GM23338 (cell line): ENCODE results near the gene SART1. TPM values are rescaled to one million over a fixed set of nuclear protein-coding genes. Genes with fewer than 3 reads are reported as not detected.

Source experiments
- ATAC-seq: fragments of 200-7000 bp; cut with Tn5 transposase; 3 replicates; pipeline ENCODE4 v1.9.1; 2020
- DNase-seq: peaks from one replicate; pipeline ENCODE4 v3.0.0-alpha.2; 2015; ENCODE audit warnings: low spot score
- H2AFZ ChIP-seq: fragments of 200-600 bp; sonication (generic); 2 replicates; pipeline ENCODE4 v1.8.0; 2016; ENCODE audit warnings: antibody characterized with exemption, mild to moderate bottlenecking, moderate library complexity
- H3F3A ChIP-seq: fragments of 200-600 bp; sonication (generic); replicated peaks from 2 replicates; pipeline ENCODE4 v1.8.0; 2017; ENCODE audit warnings: antibody characterized with exemption, mixed run types, low read depth
- H3K27ac ChIP-seq: fragments of 200-600 bp; sonication (generic); 2 replicates; pipeline ENCODE4 v1.6.1; 2016; ENCODE audit warnings: low read depth
- H3K27me3 ChIP-seq: fragments of 200-600 bp; sonication (generic); 2 replicates; pipeline ENCODE4 v1.8.0; 2016; ENCODE audit warnings: mild to moderate bottlenecking, mixed run types, moderate library complexity; ENCODE audit not compliant: insufficient read depth
- H3K36me3 ChIP-seq: fragments of 200-600 bp; sonication (generic); 2 replicates; pipeline ENCODE4 v1.8.0; 2016; ENCODE audit warnings: mild to moderate bottlenecking; ENCODE audit not compliant: insufficient read depth
- H3K4me1 ChIP-seq: fragments of 200-600 bp; sonication (generic); 2 replicates; pipeline ENCODE4 v1.8.0; 2016; ENCODE audit warnings: mild to moderate bottlenecking, moderate library complexity; ENCODE audit not compliant: insufficient read depth
- H3K4me2 ChIP-seq: fragments of 200-600 bp; sonication (generic); 2 replicates; pipeline ENCODE4 v1.7.1; 2017; ENCODE audit warnings: mixed run types
- H3K4me3 ChIP-seq: fragments of 200-600 bp; sonication (generic); 2 replicates; pipeline ENCODE4 v1.6.1; 2016; ENCODE audit warnings: mixed run types
- H3K79me2 ChIP-seq: fragments of 200-600 bp; sonication (generic); replicated peaks from 2 replicates; pipeline ENCODE4 v1.8.0; 2017; ENCODE audit warnings: mild to moderate bottlenecking; ENCODE audit not compliant: insufficient read depth
- H3K9me2 ChIP-seq: fragments of 200-600 bp; sonication (generic); 2 replicates; pipeline ENCODE4 v1.8.0; 2017; ENCODE audit not compliant: insufficient read depth
- H4K20me1 ChIP-seq: fragments of 200-600 bp; sonication (generic); replicated peaks from 2 replicates; pipeline ENCODE4 v1.8.0; 2017; ENCODE audit warnings: mild to moderate bottlenecking; ENCODE audit not compliant: insufficient read depth
- H3K27ac Mint-ChIP-seq: 2 replicates; pipeline ENCODE4 v1.8.0; 2020; ENCODE audit warnings: inconsistent platforms, mild to moderate bottlenecking, moderate library complexity, mixed read lengths
- H3K27me3 Mint-ChIP-seq: 3 replicates; pipeline ENCODE4 v1.8.0; 2022; ENCODE audit warnings: low read depth, mild to moderate bottlenecking, moderate library complexity, mixed read lengths, inconsistent platforms; ENCODE audit not compliant: insufficient read depth, poor library complexity
- H3K36me3 Mint-ChIP-seq: 3 replicates; pipeline ENCODE4 v1.8.0; 2021; ENCODE audit warnings: low read depth, mild to moderate bottlenecking, inconsistent platforms, moderate library complexity, mixed read lengths
- H3K4me1 Mint-ChIP-seq: 3 replicates; pipeline ENCODE4 v1.8.0; 2020; ENCODE audit warnings: mild to moderate bottlenecking, inconsistent platforms, mixed read lengths
- H3K4me3 Mint-ChIP-seq: 3 replicates; pipeline ENCODE4 v1.8.0; 2021; ENCODE audit warnings: moderate library complexity, mild to moderate bottlenecking, inconsistent platforms, mixed read lengths
- H3K9me3 Mint-ChIP-seq: 3 replicates; pipeline ENCODE4 v1.8.0; 2020; ENCODE audit warnings: moderate library complexity, mild to moderate bottlenecking, inconsistent platforms, mixed read lengths
- CREB1 ChIP-seq: fragments of 250-450 bp; sonication (Bioruptor Pico); IDR thresholded peaks from 2 replicates; pipeline ENCODE4 v1.5.0; 2020; ENCODE audit warnings: low read depth, mild to moderate bottlenecking, moderate library complexity
- EZH2 ChIP-seq: fragments of 200-600 bp; sonication (generic); IDR thresholded peaks from one replicate; pipeline ENCODE4 v1.8.0; 2017; ENCODE audit warnings: antibody characterized with exemption, mild to moderate bottlenecking, low read depth; ENCODE audit not compliant: unreplicated experiment
- JUNB ChIP-seq: IDR thresholded peaks from one replicate; pipeline ENCODE4 v1.6.1; 2016; ENCODE audit warnings: antibody characterized with exemption; ENCODE audit not compliant: unreplicated experiment
- POLR2AphosphoS5 ChIP-seq: IDR thresholded peaks from 2 replicates; pipeline ENCODE4 v1.6.1; 2016; ENCODE audit warnings: antibody characterized with exemption, low read depth
- STAT1 ChIP-seq: IDR thresholded peaks from one replicate; pipeline ENCODE4 v1.6.1; 2016; ENCODE audit warnings: antibody characterized with exemption; ENCODE audit not compliant: unreplicated experiment
- ZNF114 ChIP-seq: fragments of 250-450 bp; sonication (Bioruptor Pico); IDR thresholded peaks from 2 replicates; pipeline ENCODE4 v1.5.0; 2020; ENCODE audit warnings: mild to moderate bottlenecking, moderate library complexity
- ZNF331 ChIP-seq: fragments of 250-450 bp; sonication (Bioruptor Pico); IDR thresholded peaks from 2 replicates; pipeline ENCODE4 v1.5.0; 2020; ENCODE audit warnings: low read depth, mild to moderate bottlenecking, moderate library complexity
- ZNF462 ChIP-seq: fragments of 250-450 bp; sonication (Bioruptor Pico); IDR thresholded peaks from 2 replicates; pipeline ENCODE4 v1.5.0; 2020; ENCODE audit warnings: mild to moderate bottlenecking, moderate library complexity
- polyA plus RNA-seq: library from polyadenylated mRNA; unstranded; fragments of >200 nt; fragmentation: Nextera tagmentation; extraction: Ambion mirVana; gene quantifications from 2 replicates; pipeline ENCODE4 v1.2.1, GENCODE V29; 2016
- total RNA-seq: library from RNA; depleted of rRNA; stranded (reverse); fragments of >200 nt; shearing (Covaris generic); gene quantifications from 2 replicates; pipeline ENCODE4 v1.2.3, GENCODE V29; 2014
- TF ChIP-seq, protein P1 (sequence below): IDR thresholded peaks from one replicate; pipeline ENCODE4 v1.6.1; 2018; ENCODE audit warnings: antibody characterized with exemption; ENCODE audit not compliant: unreplicated experiment
- TF ChIP-seq, protein P2 (sequence below): IDR thresholded peaks from 2 replicates; pipeline ENCODE4 v1.6.1; 2016; ENCODE audit warnings: antibody characterized with exemption

Gene SART1
- total and polyA plus RNA-seq, 2 experiments from 2014 or later: 43.9 to 91.0 TPM

DNA sequence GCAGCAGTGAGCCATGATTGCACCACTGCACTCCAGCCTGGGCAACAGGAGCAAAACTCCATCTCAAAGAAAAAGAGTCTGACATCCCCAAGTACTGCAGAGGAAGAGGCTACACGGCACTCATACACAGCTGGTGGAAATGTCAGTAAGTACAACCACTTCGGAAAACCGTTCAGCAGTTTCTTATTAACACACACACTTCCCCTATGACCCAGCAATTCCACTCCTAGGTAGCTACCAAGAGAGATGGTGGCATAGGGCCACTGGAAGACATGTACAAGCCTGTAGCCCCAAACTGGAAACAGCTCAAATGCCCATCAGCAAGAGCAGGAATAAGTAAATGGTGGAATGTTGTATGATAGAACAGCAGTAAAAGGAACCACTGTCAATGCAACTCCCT lies 39.0 kb upstream of the SART1 start (continued):
- TF ChIP-seq STAT1 (no peak), POLR2AphosphoS5 (no peak)
- TF ChIP-seq, protein P1, sequence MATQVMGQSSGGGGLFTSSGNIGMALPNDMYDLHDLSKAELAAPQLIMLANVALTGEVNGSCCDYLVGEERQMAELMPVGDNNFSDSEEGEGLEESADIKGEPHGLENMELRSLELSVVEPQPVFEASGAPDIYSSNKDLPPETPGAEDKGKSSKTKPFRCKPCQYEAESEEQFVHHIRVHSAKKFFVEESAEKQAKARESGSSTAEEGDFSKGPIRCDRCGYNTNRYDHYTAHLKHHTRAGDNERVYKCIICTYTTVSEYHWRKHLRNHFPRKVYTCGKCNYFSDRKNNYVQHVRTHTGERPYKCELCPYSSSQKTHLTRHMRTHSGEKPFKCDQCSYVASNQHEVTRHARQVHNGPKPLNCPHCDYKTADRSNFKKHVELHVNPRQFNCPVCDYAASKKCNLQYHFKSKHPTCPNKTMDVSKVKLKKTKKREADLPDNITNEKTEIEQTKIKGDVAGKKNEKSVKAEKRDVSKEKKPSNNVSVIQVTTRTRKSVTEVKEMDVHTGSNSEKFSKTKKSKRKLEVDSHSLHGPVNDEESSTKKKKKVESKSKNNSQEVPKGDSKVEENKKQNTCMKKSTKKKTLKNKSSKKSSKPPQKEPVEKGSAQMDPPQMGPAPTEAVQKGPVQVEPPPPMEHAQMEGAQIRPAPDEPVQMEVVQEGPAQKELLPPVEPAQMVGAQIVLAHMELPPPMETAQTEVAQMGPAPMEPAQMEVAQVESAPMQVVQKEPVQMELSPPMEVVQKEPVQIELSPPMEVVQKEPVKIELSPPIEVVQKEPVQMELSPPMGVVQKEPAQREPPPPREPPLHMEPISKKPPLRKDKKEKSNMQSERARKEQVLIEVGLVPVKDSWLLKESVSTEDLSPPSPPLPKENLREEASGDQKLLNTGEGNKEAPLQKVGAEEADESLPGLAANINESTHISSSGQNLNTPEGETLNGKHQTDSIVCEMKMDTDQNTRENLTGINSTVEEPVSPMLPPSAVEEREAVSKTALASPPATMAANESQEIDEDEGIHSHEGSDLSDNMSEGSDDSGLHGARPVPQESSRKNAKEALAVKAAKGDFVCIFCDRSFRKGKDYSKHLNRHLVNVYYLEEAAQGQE: no peak

DNA sequence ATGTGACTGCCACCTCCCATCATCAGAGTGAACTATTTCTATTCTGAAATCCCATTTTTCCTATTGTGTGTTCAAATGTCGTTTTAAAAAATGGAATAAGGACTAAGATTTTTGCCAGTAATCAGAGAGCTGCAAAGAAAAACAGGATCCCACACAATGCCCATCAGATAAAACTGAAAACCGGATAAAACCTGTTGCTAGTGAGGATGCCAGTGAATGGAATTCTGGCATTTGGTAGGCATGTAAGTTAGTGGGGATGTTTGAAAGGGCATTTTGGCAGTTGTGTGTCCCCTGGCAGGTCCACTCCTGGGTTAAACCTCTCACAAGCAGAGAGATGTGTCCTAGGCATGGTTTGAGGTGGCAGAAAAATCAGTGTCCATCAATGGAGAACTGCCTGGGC lies 36.1 kb upstream of the SART1 start:
- no peaks in the 10 kb centered on the region for H3K27me3 ChIP-seq
- no peaks in the 10 kb centered on the region for H3K79me2 ChIP-seq
- H3K36me3 ChIP-seq: no peaks in the 10 kb centered on the region; the same call in 1 of the 2 replicates
- no peaks in the 10 kb centered on the region for H3K9me3 Mint-ChIP-seq
- ATAC-seq (no peak), DNase-seq (no peak)
- no peak overlapping the region for H3K4me2 ChIP-seq
- H3K4me3 Mint-ChIP-seq: no peak overlapping the region; the same call in 2 of the 3 replicates
- no peak overlapping the region for H3K4me3 ChIP-seq
- H3K4me1 ChIP-seq: peaks cover 9% of the 10 kb centered on the region; the same call in 1 of the 2 replicates
- no peak overlapping the region for H3K27ac Mint-ChIP-seq
- H3K4me1 Mint-ChIP-seq: peaks cover 17% of the 10 kb centered on the region
- H2AFZ ChIP-seq: no peak overlapping the region
- no peaks in the 10 kb centered on the region for H4K20me1 ChIP-seq
- no peaks in the 10 kb centered on the region for H3K9me2 ChIP-seq
- no peaks in the 10 kb centered on the region for H3F3A ChIP-seq
- peaks cover 7% of the 10 kb centered on the region for H3K27me3 Mint-ChIP-seq
- H3K36me3 Mint-ChIP-seq: peaks cover 18% of the 10 kb centered on the region
- no peak overlapping the region for H3K27ac ChIP-seq
- TF ChIP-seq, protein P2, sequence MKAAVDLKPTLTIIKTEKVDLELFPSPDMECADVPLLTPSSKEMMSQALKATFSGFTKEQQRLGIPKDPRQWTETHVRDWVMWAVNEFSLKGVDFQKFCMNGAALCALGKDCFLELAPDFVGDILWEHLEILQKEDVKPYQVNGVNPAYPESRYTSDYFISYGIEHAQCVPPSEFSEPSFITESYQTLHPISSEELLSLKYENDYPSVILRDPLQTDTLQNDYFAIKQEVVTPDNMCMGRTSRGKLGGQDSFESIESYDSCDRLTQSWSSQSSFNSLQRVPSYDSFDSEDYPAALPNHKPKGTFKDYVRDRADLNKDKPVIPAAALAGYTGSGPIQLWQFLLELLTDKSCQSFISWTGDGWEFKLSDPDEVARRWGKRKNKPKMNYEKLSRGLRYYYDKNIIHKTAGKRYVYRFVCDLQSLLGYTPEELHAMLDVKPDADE: no peak
- TF ChIP-seq EZH2: no peak
- TF ChIP-seq ZNF114 (CRISPR knock-in tag): no peak
- TF ChIP-seq STAT1: no peak
- TF ChIP-seq POLR2AphosphoS5: no peak
- no peak for TF ChIP-seq ZNF331 (CRISPR knock-in tag)
- no peak for TF ChIP-seq CREB1
- TF ChIP-seq JUNB: no peak
- no peak for TF ChIP-seq ZNF462 (CRISPR knock-in tag)
- TF ChIP-seq, protein P1: no peak
